ENCODE data around the gene RYR1.

The RYR1 gene

GRCh38 chr19:38561658-38562057 lies 128.2 kb downstream of the RYR1 start:
- Histone ChIP-seq H3K4me2 (ENCODE audit: insufficient read depth, low read length) (no peak overlapping the region), H3K27ac (ENCODE audit: low read length) (no peak overlapping the region), H3K36me3 (ENCODE audit: insufficient read depth, low read length) (no peaks in the 10 kb centered on the region), H3K9me3 (ENCODE audit: insufficient read depth, low read length, severe bottlenecking) (no peaks in the 10 kb centered on the region), H4K20me1 (ENCODE audit: insufficient read depth, low read length) (no peaks in the 10 kb centered on the region), H3K4me1 (ENCODE audit: insufficient read depth, low read length) (no peaks in the 10 kb centered on the region), H3K4me3 (ENCODE audit: low read depth in 1 of 2, low read length in 2 of 2) (no peak overlapping the region), H3K27me3 (ENCODE audit: insufficient read depth, low read length, poor library complexity) (no peaks in the 10 kb centered on the region), H2AFZ (ENCODE audit: low read depth, low read length) (no peak overlapping the region), H3K9ac (ENCODE audit: low read depth, low read length) (no peak overlapping the region), H3K79me2 (ENCODE audit: insufficient read depth, low read length) (no peaks in the 10 kb centered on the region)
- TF ChIP-seq EZH2 (IDR thresholded peaks at IDR 0.05; ENCODE audit: borderline replicate concordance, low read depth, low read length, severe bottlenecking) (no peak), CTCF (IDR thresholded peaks at IDR 0.05; ENCODE audit: borderline replicate concordance, extremely low read depth, low read length, poor library complexity, severe bottlenecking) (no peak)
- ATAC-seq (ENCODE audit: insufficient read depth, low read depth) (no peak), DNase-seq (no peak)

GRCh38 chr19:38562096-38562495 lies 128.6 kb downstream of the RYR1 start:
- Histone ChIP-seq H4K20me1 (ENCODE audit: insufficient read depth, low read length) (no peaks in the 10 kb centered on the region), H3K4me2 (ENCODE audit: insufficient read depth, low read length) (no peak overlapping the region), H3K36me3 (ENCODE audit: insufficient read depth, low read length) (no peaks in the 10 kb centered on the region), H3K27me3 (ENCODE audit: insufficient read depth, low read length, poor library complexity) (no peaks in the 10 kb centered on the region), H3K4me3 (ENCODE audit: low read depth in 1 of 2, low read length in 2 of 2) (no peak overlapping the region), H3K9me3 (ENCODE audit: insufficient read depth, low read length, severe bottlenecking) (no peaks in the 10 kb centered on the region), H3K79me2 (ENCODE audit: insufficient read depth, low read length) (no peaks in the 10 kb centered on the region), H3K27ac (ENCODE audit: low read length) (no peak overlapping the region), H3K9ac (ENCODE audit: low read depth, low read length) (no peak overlapping the region), H3K4me1 (ENCODE audit: insufficient read depth, low read length) (no peaks in the 10 kb centered on the region), H2AFZ (ENCODE audit: low read depth, low read length) (no peak overlapping the region)
- ATAC-seq (ENCODE audit: insufficient read depth, low read depth) (no peak), DNase-seq (no peak)
- no peak for TF ChIP-seq EZH2 (IDR thresholded peaks at IDR 0.05; ENCODE audit: borderline replicate concordance, low read depth, low read length, severe bottlenecking)
- TF ChIP-seq CTCF (IDR thresholded peaks at IDR 0.05; ENCODE audit: borderline replicate concordance, extremely low read depth, low read length, poor library complexity, severe bottlenecking) = no peak

- DNase-seq = no peak
- H3K4me1 ChIP-seq (ENCODE audit: insufficient read depth, low read length) = no peaks in the 10 kb centered on the region
- H3K79me2 ChIP-seq (ENCODE audit: insufficient read depth, low read length) = no peaks in the 10 kb centered on the region
- H3K9me3 ChIP-seq (ENCODE audit: insufficient read depth, low read length, severe bottlenecking) = no peaks in the 10 kb centered on the region
- H3K4me2 ChIP-seq (ENCODE audit: insufficient read depth, low read length) = no peak overlapping the region
- ATAC-seq (ENCODE audit: insufficient read depth, low read depth) = no peak
- no peak overlapping the region for H3K9ac ChIP-seq (ENCODE audit: low read depth, low read length)
- no peak for TF ChIP-seq CTCF (IDR thresholded peaks at IDR 0.05; ENCODE audit: borderline replicate concordance, extremely low read depth, low read length, poor library complexity, severe bottlenecking)
- TF ChIP-seq EZH2 (IDR thresholded peaks at IDR 0.05; ENCODE audit: borderline replicate concordance, low read depth, low read length, severe bottlenecking) = no peak
- H3K27ac ChIP-seq (ENCODE audit: low read length) = no peak overlapping the region
- H3K36me3 ChIP-seq (ENCODE audit: insufficient read depth, low read length) = no peaks in the 10 kb centered on the region
- no peaks in the 10 kb centered on the region for H3K27me3 ChIP-seq (ENCODE audit: insufficient read depth, low read length, poor library complexity)
- H3K4me3 ChIP-seq (ENCODE audit: low read depth in 1 of 2, low read length in 2 of 2) = no peak overlapping the region
- H4K20me1 ChIP-seq (ENCODE audit: insufficient read depth, low read length) = no peaks in the 10 kb centered on the region; the same call in 1 of the 2 replicates
- no peak overlapping the region for H2AFZ ChIP-seq (ENCODE audit: low read depth, low read length)
Measured at GRCh38 chr19:38563475-38563874, 130.0 kb downstream of the RYR1 start.

Data from DND-41 (cell line).